GM23338 (cell line): ENCODE data around the gene OR6N1. TPM values are rescaled to one million over a fixed set of nuclear protein-coding genes. Genes with fewer than 3 reads are reported as not detected.

Experiments used
- CREB1 ChIP-seq: fragments of 250-450 bp; sonication (Bioruptor Pico); IDR thresholded peaks from 2 replicates; pipeline ENCODE4 v1.5.0; 2020; ENCODE audit warnings: low read depth, mild to moderate bottlenecking, moderate library complexity
- CTCF ChIP-seq, 2 experiments: fragments of 200-600 bp in 1 of 2; sonication (generic) in 1 of 2; conservative IDR thresholded peaks; 2 replicates each; pipeline versions ENCODE4 v1.5.1 to v1.6.1; 2016 to 2017; ENCODE audit warnings: antibody characterized with exemption in 2 of 2, low read depth in 2 of 2, mild to moderate bottlenecking in 2 of 2, moderate library complexity in 1 of 2
- ETS1 ChIP-seq: IDR thresholded peaks from 2 replicates; pipeline ENCODE4 v1.6.1; 2016; ENCODE audit warnings: antibody characterized with exemption
- EZH2 ChIP-seq: fragments of 200-600 bp; sonication (generic); IDR thresholded peaks from one replicate; pipeline ENCODE4 v1.8.0; 2017; ENCODE audit warnings: antibody characterized with exemption, mild to moderate bottlenecking, low read depth; ENCODE audit not compliant: unreplicated experiment
- EZH2phosphoT487 ChIP-seq: fragments of 200-600 bp; sonication (generic); IDR thresholded peaks from one replicate; pipeline ENCODE4 v1.8.1; 2018; ENCODE audit warnings: antibody characterized with exemption; ENCODE audit not compliant: unreplicated experiment
- NANOG ChIP-seq: IDR thresholded peaks from 2 replicates; pipeline ENCODE4 v1.6.1; 2016; ENCODE audit warnings: antibody characterized with exemption, borderline replicate concordance
- POLR2AphosphoS5 ChIP-seq: IDR thresholded peaks from 2 replicates; pipeline ENCODE4 v1.6.1; 2016; ENCODE audit warnings: antibody characterized with exemption, low read depth
- STAT1 ChIP-seq: IDR thresholded peaks from one replicate; pipeline ENCODE4 v1.6.1; 2016; ENCODE audit warnings: antibody characterized with exemption; ENCODE audit not compliant: unreplicated experiment
- ZNF114 ChIP-seq: fragments of 250-450 bp; sonication (Bioruptor Pico); IDR thresholded peaks from 2 replicates; pipeline ENCODE4 v1.5.0; 2020; ENCODE audit warnings: mild to moderate bottlenecking, moderate library complexity
- ZNF462 ChIP-seq: fragments of 250-450 bp; sonication (Bioruptor Pico); IDR thresholded peaks from 2 replicates; pipeline ENCODE4 v1.5.0; 2020; ENCODE audit warnings: mild to moderate bottlenecking, moderate library complexity
- polyA plus RNA-seq: library from polyadenylated mRNA; unstranded; fragments of >200 nt; fragmentation: Nextera tagmentation; extraction: Ambion mirVana; gene quantifications from 2 replicates; pipeline ENCODE4 v1.2.1, GENCODE V29; 2016
- total RNA-seq: library from RNA; depleted of rRNA; stranded (reverse); fragments of >200 nt; shearing (Covaris generic); gene quantifications from 2 replicates; pipeline ENCODE4 v1.2.3, GENCODE V29; 2014

OR6N1 gene
- total and polyA plus RNA-seq, 2 experiments from 2014 or later = not detected

GRCh38 chr1:158813164-158813563 lies 41.2 kb upstream of the OR6N1 start (continued):
- TF ChIP-seq ZNF462 (no peak), EZH2phosphoT487 (no peak), POLR2AphosphoS5 (no peak), ZNF114 (no peak), CTCF (conservative IDR thresholded peaks at IDR 0.05; ENCODE audit: low read depth in 2 of 2) (no peak), STAT1 (no peak), ETS1 (no peak), EZH2 (no peak), CREB1 (CRISPR knock-in tag) (no peak), NANOG (no peak)
